GM12874 (cell line): ENCODE data around the gene SEMA6A.

Experiments
- CTCF ChIP-seq: IDR thresholded peaks from 2 replicates; pipeline ENCODE4 v1.5.1; 2011; ENCODE audit warnings: low read depth, mild to moderate bottlenecking, control low read depth, low read length, moderate library complexity; ENCODE audit not compliant: insufficient read depth

The SEMA6A gene

GRCh38 chr5:116559239-116559638 is 15.4 kb downstream of the SEMA6A start:
- TF ChIP-seq CTCF, result no peak

GRCh38 chr5:116557669-116558271 is 16.9 kb downstream of the SEMA6A start:
- peak; percentile 58 for TF ChIP-seq CTCF

GRCh38 chr5:116554764-116555163 is 19.9 kb downstream of the SEMA6A start:
- no peak for TF ChIP-seq CTCF

GRCh38 chr5:116553366-116553765 is 21.3 kb downstream of the SEMA6A start:
- no peak for TF ChIP-seq CTCF

- TF ChIP-seq CTCF, result no peak
Measured at GRCh38 chr5:116550082-116550481, 24.5 kb downstream of the SEMA6A start.

GRCh38 chr5:116546743-116547124 is 27.9 kb downstream of the SEMA6A start:
- no peak for TF ChIP-seq CTCF

GRCh38 chr5:116546033-116546742 is 28.4 kb downstream of the SEMA6A start:
- no peak for TF ChIP-seq CTCF
